SH-SY5Y (cell line): ENCODE measurements around the gene CDK7.

Experiments used
- GATA2 ChIP-seq: IDR thresholded peaks from 2 replicates; pipeline ENCODE4 v1.6.1; 2011; ENCODE audit warnings: mild to moderate bottlenecking, low read depth, low read length
- GATA3 ChIP-seq: IDR thresholded peaks from 2 replicates; pipeline ENCODE4 v1.6.1; 2011; ENCODE audit warnings: low read depth, mild to moderate bottlenecking, low read length, moderate library complexity

GRCh38 chr5:69265931-69266330 lies 31.2 kb downstream of the CDK7 start:
- TF ChIP-seq GATA3 (no peak), GATA2 (no peak)
